HG03354 (cell line): ENCODE data around the gene TEAD4.

ENCODE experiments used
- ATAC-seq: cut with Tn5 transposase; IDR thresholded peaks from one replicate; pipeline ENCODE4 v1.9.1; 2021; ENCODE audit warnings: mild to moderate bottlenecking; ENCODE audit not compliant: unreplicated experiment, poor library complexity, severe bottlenecking

The TEAD4 gene

GRCh38 chr12:2997989-2998670, 38.9 kb downstream of the TEAD4 start:
- ATAC-seq = no peak

- no peak for ATAC-seq
Observed at GRCh38 chr12:2998789-2999264, 39.6 kb downstream of the TEAD4 start.

GRCh38 chr12:2999265-2999841, 40.2 kb downstream of the TEAD4 start:
- ATAC-seq = no peak

GRCh38 chr12:3000548-3001275, 41.5 kb downstream of the TEAD4 start:
- ATAC-seq = no peak

GRCh38 chr12:3002646-3003045, 43.4 kb downstream of the TEAD4 start:
- no peak for ATAC-seq

GRCh38 chr12:3003357-3003992, 44.3 kb downstream of the TEAD4 start:
- ATAC-seq = no peak

- no peak for ATAC-seq
Observed at GRCh38 chr12:3004655-3005565, 45.7 kb downstream of the TEAD4 start.

GRCh38 chr12:3005736-3006135, 46.5 kb downstream of the TEAD4 start:
- no peak for ATAC-seq

GRCh38 chr12:3009780-3010179, 50.6 kb downstream of the TEAD4 start:
- ATAC-seq = no peak

- no peak for ATAC-seq
Observed at GRCh38 chr12:3010214-3010930, 51.2 kb downstream of the TEAD4 start.

- ATAC-seq = no peak
Observed at GRCh38 chr12:3012786-3013185, 53.6 kb downstream of the TEAD4 start.

GRCh38 chr12:3014641-3015040, 55.4 kb downstream of the TEAD4 start:
- no peak for ATAC-seq

GRCh38 chr12:3015356-3015755, 56.2 kb downstream of the TEAD4 start:
- ATAC-seq = no peak

- ATAC-seq = no peak
Observed at GRCh38 chr12:3016191-3016590, 57.0 kb downstream of the TEAD4 start.

GRCh38 chr12:3017281-3017680, 58.1 kb downstream of the TEAD4 start:
- no peak for ATAC-seq

- no peak for ATAC-seq
Observed at GRCh38 chr12:3018284-3019004, 59.2 kb downstream of the TEAD4 start.

- no peak for ATAC-seq
Observed at GRCh38 chr12:3019005-3019680, 59.9 kb downstream of the TEAD4 start.

- ATAC-seq = no peak
Observed at GRCh38 chr12:3020399-3020798, 61.2 kb downstream of the TEAD4 start.
